ENCODE measurements around the gene PIGM.

Gene PIGM

GRCh38 chr1:160007577-160008200 lies 24.1 kb downstream of the PIGM start:
- TF ChIP-seq CTCF (IDR thresholded peaks at IDR 0.05; ENCODE audit: low read length): peak; percentile 86
- TF ChIP-seq EZH2 (IDR thresholded peaks at IDR 0.05; ENCODE audit: borderline replicate concordance, low read length): no peak
- H3K27ac ChIP-seq (ENCODE audit: low read depth, low read length, poor library complexity, severe bottlenecking): no peak overlapping the region
- no peaks in the 10 kb centered on the region for H3K36me3 ChIP-seq (ENCODE audit: insufficient read depth, low read length)
- H3K9ac ChIP-seq (ENCODE audit: low read length): no peak overlapping the region
- H3F3A ChIP-seq (ENCODE audit: insufficient read depth, low read length): no peaks in the 10 kb centered on the region
- H4K20me1 ChIP-seq (ENCODE audit: insufficient read depth, low read length): no peaks in the 10 kb centered on the region
- H3K9me2 ChIP-seq (ENCODE audit: low read depth, low read length): no peaks in the 10 kb centered on the region
- H3K9me3 ChIP-seq (ENCODE audit: low read length): no peaks in the 10 kb centered on the region
- H2AFZ ChIP-seq (ENCODE audit: low read length): no peak overlapping the region
- no peaks in the 10 kb centered on the region for H3K27me3 ChIP-seq (ENCODE audit: insufficient read depth, low read length)
- H3K4me2 ChIP-seq (ENCODE audit: low read length): no peak overlapping the region
- H3K79me2 ChIP-seq (ENCODE audit: insufficient read depth, low read length): no peaks in the 10 kb centered on the region
- H3K4me1 ChIP-seq (ENCODE audit: insufficient read depth, low read length, severe bottlenecking): no peaks in the 10 kb centered on the region
- no peak overlapping the region for H3K4me3 ChIP-seq (ENCODE audit: low read depth, low read length, poor library complexity, severe bottlenecking)

GRCh38 chr1:160006312-160006940 lies 25.4 kb downstream of the PIGM start:
- no peaks in the 10 kb centered on the region for H3F3A ChIP-seq (ENCODE audit: insufficient read depth, low read length)
- no peaks in the 10 kb centered on the region for H3K4me1 ChIP-seq (ENCODE audit: insufficient read depth, low read length, severe bottlenecking)
- no peaks in the 10 kb centered on the region for H3K36me3 ChIP-seq (ENCODE audit: insufficient read depth, low read length)
- H3K27ac ChIP-seq (ENCODE audit: low read depth, low read length, poor library complexity, severe bottlenecking): no peak overlapping the region
- no peak overlapping the region for H2AFZ ChIP-seq (ENCODE audit: low read length)
- peak; percentile 91 for TF ChIP-seq CTCF (IDR thresholded peaks at IDR 0.05; ENCODE audit: low read length)
- TF ChIP-seq EZH2 (IDR thresholded peaks at IDR 0.05; ENCODE audit: borderline replicate concordance, low read length): no peak
- no peak overlapping the region for H3K9ac ChIP-seq (ENCODE audit: low read length)
- H3K4me2 ChIP-seq (ENCODE audit: low read length): no peak overlapping the region
- H3K27me3 ChIP-seq (ENCODE audit: insufficient read depth, low read length): no peaks in the 10 kb centered on the region
- H4K20me1 ChIP-seq (ENCODE audit: insufficient read depth, low read length): no peaks in the 10 kb centered on the region
- H3K79me2 ChIP-seq (ENCODE audit: insufficient read depth, low read length): no peaks in the 10 kb centered on the region
- H3K9me2 ChIP-seq (ENCODE audit: low read depth, low read length): no peaks in the 10 kb centered on the region
- H3K9me3 ChIP-seq (ENCODE audit: low read length): no peaks in the 10 kb centered on the region
- no peak overlapping the region for H3K4me3 ChIP-seq (ENCODE audit: low read depth, low read length, poor library complexity, severe bottlenecking)

GRCh38 chr1:160005070-160005469 lies 26.7 kb downstream of the PIGM start:
- Histone ChIP-seq H3K9ac (ENCODE audit: low read length) (no peak overlapping the region), H3K79me2 (ENCODE audit: insufficient read depth, low read length) (no peaks in the 10 kb centered on the region), H3K9me2 (ENCODE audit: low read depth, low read length) (no peaks in the 10 kb centered on the region), H3K27me3 (ENCODE audit: insufficient read depth, low read length) (no peaks in the 10 kb centered on the region), H3K4me2 (ENCODE audit: low read length) (no peak overlapping the region), H4K20me1 (ENCODE audit: insufficient read depth, low read length) (no peaks in the 10 kb centered on the region), H3F3A (ENCODE audit: insufficient read depth, low read length) (no peaks in the 10 kb centered on the region), H2AFZ (ENCODE audit: low read length) (no peak overlapping the region), H3K4me3 (ENCODE audit: low read depth, low read length, poor library complexity, severe bottlenecking) (no peak overlapping the region), H3K27ac (ENCODE audit: low read depth, low read length, poor library complexity, severe bottlenecking) (no peak overlapping the region), H3K36me3 (ENCODE audit: insufficient read depth, low read length) (no peaks in the 10 kb centered on the region), H3K9me3 (ENCODE audit: low read length) (no peaks in the 10 kb centered on the region), H3K4me1 (ENCODE audit: insufficient read depth, low read length, severe bottlenecking) (no peaks in the 10 kb centered on the region)
- no peak for TF ChIP-seq EZH2 (IDR thresholded peaks at IDR 0.05; ENCODE audit: borderline replicate concordance, low read length)
- TF ChIP-seq CTCF (IDR thresholded peaks at IDR 0.05; ENCODE audit: low read length): no peak

Measured in OCI-LY1 (cell line).